ENCODE results near the gene GHR. TPM values are rescaled to one million over a fixed set of nuclear protein-coding genes. Genes with fewer than 3 reads are reported as not detected.
A peak's percentile ranks its signal among the peaks of the same experiment; 100 is the strongest.

GHR gene
- total and polyA plus RNA-seq, 7 donors = 0.46 to 22.8 (median 9.1) TPM

- no peaks in the 10 kb centered on the region for H3K27me3 ChIP-seq
- peaks cover 0 to 48% (median 36%) of the 10 kb centered on the region in 4 donors for H3K4me1 ChIP-seq
- no peaks in the 10 kb centered on the region for H3K9me3 ChIP-seq
- no peak overlapping the region for H3K4me3 ChIP-seq
- TF ChIP-seq, protein P1, sequence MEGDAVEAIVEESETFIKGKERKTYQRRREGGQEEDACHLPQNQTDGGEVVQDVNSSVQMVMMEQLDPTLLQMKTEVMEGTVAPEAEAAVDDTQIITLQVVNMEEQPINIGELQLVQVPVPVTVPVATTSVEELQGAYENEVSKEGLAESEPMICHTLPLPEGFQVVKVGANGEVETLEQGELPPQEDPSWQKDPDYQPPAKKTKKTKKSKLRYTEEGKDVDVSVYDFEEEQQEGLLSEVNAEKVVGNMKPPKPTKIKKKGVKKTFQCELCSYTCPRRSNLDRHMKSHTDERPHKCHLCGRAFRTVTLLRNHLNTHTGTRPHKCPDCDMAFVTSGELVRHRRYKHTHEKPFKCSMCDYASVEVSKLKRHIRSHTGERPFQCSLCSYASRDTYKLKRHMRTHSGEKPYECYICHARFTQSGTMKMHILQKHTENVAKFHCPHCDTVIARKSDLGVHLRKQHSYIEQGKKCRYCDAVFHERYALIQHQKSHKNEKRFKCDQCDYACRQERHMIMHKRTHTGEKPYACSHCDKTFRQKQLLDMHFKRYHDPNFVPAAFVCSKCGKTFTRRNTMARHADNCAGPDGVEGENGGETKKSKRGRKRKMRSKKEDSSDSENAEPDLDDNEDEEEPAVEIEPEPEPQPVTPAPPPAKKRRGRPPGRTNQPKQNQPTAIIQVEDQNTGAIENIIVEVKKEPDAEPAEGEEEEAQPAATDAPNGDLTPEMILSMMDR (IDR thresholded peaks at IDR 0.05) = no peak
- no peak for DNase-seq
- H3K27ac ChIP-seq = peak overlapping the region in 1 of 4 donors; percentile 90
- H3K36me3 ChIP-seq = no peaks in the 10 kb centered on the region
- intact Hi-C loops (cut with DNase I) = loop anchor here (10.0 kb wide), 1 partner anchor 69 kb away; no protein-coding TSS in a partner anchor
- 74 to 78% methylated on average over 3 of the region's 3 CpGs for WGBS, 2 donors
Measured at GRCh38 chr5:42426016-42426415, 2.8 kb downstream of the GHR start.

GRCh38 chr5:42429694-42430093 is 6.5 kb downstream of the GHR start:
- H3K27ac ChIP-seq = no peak overlapping the region
- no peak overlapping the region for H3K4me3 ChIP-seq
- H3K4me1 ChIP-seq = peaks cover 0 to 38% (median 29%) of the 10 kb centered on the region in 4 donors
- DNase-seq = no peak
- no peak for TF ChIP-seq POLR2A (IDR thresholded peaks at IDR 0.05)
- TF ChIP-seq, protein P1 (IDR thresholded peaks at IDR 0.05) = no peak
- no peak for TF ChIP-seq POLR2AphosphoS5 (IDR thresholded peaks at IDR 0.05)
- TF ChIP-seq EP300 (IDR thresholded peaks at IDR 0.05) = no peak
- H3K27me3 ChIP-seq = no peaks in the 10 kb centered on the region
- no peaks in the 10 kb centered on the region for H3K36me3 ChIP-seq
- no peaks in the 10 kb centered on the region for H3K9me3 ChIP-seq
- WGBS, 2 donors = 62 to 84% methylated on average over 1 of the region's 1 CpG
- intact Hi-C loops (cut with DNase I) = loop anchor here (10.0 kb wide), 1 partner anchor 65 kb away; no protein-coding TSS in a partner anchor

GRCh38 chr5:42434047-42434724 is 10.9 kb downstream of the GHR start:
- TF ChIP-seq POLR2AphosphoS5 (IDR thresholded peaks at IDR 0.05) = no peak
- TF ChIP-seq EP300 (IDR thresholded peaks at IDR 0.05) = no peak
- no peak for TF ChIP-seq POLR2A (IDR thresholded peaks at IDR 0.05)
- TF ChIP-seq, protein P1 (IDR thresholded peaks at IDR 0.05) = no peak
- H3K4me3 ChIP-seq = no peak overlapping the region
- intact Hi-C loops (cut with DNase I) = no loop called here

DNA sequence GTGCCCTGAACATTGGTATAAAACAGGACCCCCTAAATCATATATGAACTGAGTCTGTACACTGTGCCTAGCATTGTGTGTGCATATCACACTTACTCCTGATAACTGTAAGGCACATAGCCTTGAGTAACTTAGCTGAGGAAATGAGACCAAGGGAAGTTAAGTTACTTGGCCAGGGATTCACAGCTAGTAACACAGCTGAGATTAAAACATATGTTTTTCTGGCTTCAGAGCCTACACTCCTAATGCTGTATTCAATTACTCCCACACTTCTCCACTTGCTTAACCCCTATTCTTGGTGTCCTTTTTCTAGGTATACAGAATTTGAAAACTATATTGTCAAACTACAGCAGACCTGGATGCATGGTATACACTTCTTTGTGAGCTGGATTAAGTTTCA is 12.8 kb downstream of the GHR start:
- no peak for TF ChIP-seq POLR2AphosphoS5 (IDR thresholded peaks at IDR 0.05)
- TF ChIP-seq POLR2A (IDR thresholded peaks at IDR 0.05) = no peak
- no peak for TF ChIP-seq EP300 (IDR thresholded peaks at IDR 0.05)
- TF ChIP-seq, protein P1 (IDR thresholded peaks at IDR 0.05) = no peak

More at GRCh38 chr5:42434047-42434724, 10.9 kb downstream of the GHR start:
- H3K4me1 ChIP-seq = peaks cover 0 to 15% (median 9%) of the 10 kb centered on the region in 4 donors
- H3K9me3 ChIP-seq = no peaks in the 10 kb centered on the region
- H3K36me3 ChIP-seq = no peaks in the 10 kb centered on the region
- H3K27ac ChIP-seq = no peak overlapping the region
- no peak for DNase-seq
- H3K27me3 ChIP-seq = no peaks in the 10 kb centered on the region

More for the DNA sequence above, 12.8 kb downstream of the GHR start:
- Histone ChIP-seq H3K9me3 (no peaks in the 10 kb centered on the region), H3K36me3 (no peaks in the 10 kb centered on the region), H3K27ac (no peak overlapping the region), H3K4me3 (no peak overlapping the region), H3K4me1 (peaks cover 0 to 3% (median 1%) of the 10 kb centered on the region in 4 donors), H3K27me3 (no peaks in the 10 kb centered on the region)
- intact Hi-C loops (cut with DNase I) = no loop called here
- DNase-seq = no peak
